HEK293T (cell line): ENCODE results near the gene MESD.

Source experiments
- BHLHE40 ChIP-seq: fragments of 450-650 bp; IDR thresholded peaks from 2 replicates; pipeline ENCODE4 v1.6.1; 2016; ENCODE audit warnings: mild to moderate bottlenecking, moderate library complexity, borderline replicate concordance
- FOXA1 ChIP-seq: fragments of 450-650 bp; IDR thresholded peaks from 2 replicates; pipeline ENCODE4 v1.6.1; 2016; ENCODE audit warnings: mild to moderate bottlenecking
- FOXK2 ChIP-seq: fragments of 450-650 bp; IDR thresholded peaks from 2 replicates; pipeline ENCODE4 v1.6.1; 2016; ENCODE audit warnings: mild to moderate bottlenecking
- FOXM1 ChIP-seq: fragments of 450-650 bp; IDR thresholded peaks from 2 replicates; pipeline ENCODE4 v1.6.1; 2017; ENCODE audit warnings: mild to moderate bottlenecking, borderline replicate concordance
- HDGF ChIP-seq: fragments of 450-650 bp; IDR thresholded peaks from 2 replicates; pipeline ENCODE4 v1.6.1; 2017; ENCODE audit warnings: antibody characterized with exemption, borderline replicate concordance
- LEF1 ChIP-seq: fragments of 450-650 bp; IDR thresholded peaks from 2 replicates; pipeline ENCODE4 v1.6.1; 2017; ENCODE audit warnings: mild to moderate bottlenecking, borderline replicate concordance
- NFRKB ChIP-seq: fragments of 450-650 bp; IDR thresholded peaks from 2 replicates; pipeline ENCODE4 v1.6.1; 2016; ENCODE audit warnings: mild to moderate bottlenecking, moderate library complexity
- PKNOX1 ChIP-seq: fragments of 450-650 bp; IDR thresholded peaks from 2 replicates; pipeline ENCODE4 v1.6.1; 2016
- SP1 ChIP-seq: fragments of 450-650 bp; IDR thresholded peaks from 2 replicates; pipeline ENCODE4 v1.6.1; 2017
- SUZ12 ChIP-seq: fragments of 450-650 bp; IDR thresholded peaks from 2 replicates; pipeline ENCODE4 v1.6.1; 2016; ENCODE audit warnings: mild to moderate bottlenecking
- TARDBP ChIP-seq: fragments of 450-650 bp; IDR thresholded peaks from 2 replicates; pipeline ENCODE4 v1.6.1; 2016
- ZNF384 ChIP-seq: fragments of 450-650 bp; IDR thresholded peaks from 2 replicates; pipeline ENCODE4 v1.6.1; 2016

GRCh38 chr15:80906159-80906766 lies 83.4 kb downstream of the MESD start:
- no peak for TF ChIP-seq TARDBP
- no peak for TF ChIP-seq FOXA1
- TF ChIP-seq LEF1, result no peak
- TF ChIP-seq SUZ12, result no peak
- no peak for TF ChIP-seq FOXM1
- no peak for TF ChIP-seq PKNOX1
- no peak for TF ChIP-seq FOXK2
- TF ChIP-seq SP1, result no peak
- TF ChIP-seq HDGF, result no peak
- no peak for TF ChIP-seq BHLHE40
- no peak for TF ChIP-seq NFRKB
- no peak for TF ChIP-seq ZNF384
